Karpas-422 (cell line): ENCODE data around the gene ETV7. TPM values are rescaled to one million over a fixed set of nuclear protein-coding genes. Genes with fewer than 3 reads are reported as not detected.

Source experiments
- DNase-seq: peaks from one replicate; pipeline ENCODE4 v3.0.0-alpha.2; 2015
- H2AFZ ChIP-seq: fragments of 200-600 bp; sonication (generic); 2 replicates; pipeline ENCODE4 v1.6.1; 2014; ENCODE audit warnings: antibody characterized with exemption, low read length, mixed read lengths
- H3K27ac ChIP-seq: fragments of 200-600 bp; sonication (generic); 2 replicates; pipeline ENCODE4 v1.5.1; 2014; ENCODE audit warnings: mild to moderate bottlenecking, low read length, moderate library complexity
- H3K27me3 ChIP-seq: fragments of 200-600 bp; sonication (generic); 2 replicates; pipeline ENCODE4 v1.6.1; 2014; ENCODE audit warnings: low read length, mixed read lengths
- H3K36me3 ChIP-seq: fragments of 200-600 bp; sonication (generic); 2 replicates; pipeline ENCODE4 v1.6.1; 2014; ENCODE audit warnings: low read length, mixed read lengths; ENCODE audit not compliant: insufficient read depth
- H3K4me1 ChIP-seq: fragments of 200-600 bp; sonication (generic); 2 replicates; pipeline ENCODE4 v1.6.1; 2014; ENCODE audit warnings: mild to moderate bottlenecking, low read length, mixed read lengths
- H3K4me2 ChIP-seq: fragments of 200-600 bp; sonication (generic); 2 replicates; pipeline ENCODE4 v1.6.1; 2014; ENCODE audit warnings: low read length, low read depth, mild to moderate bottlenecking; ENCODE audit not compliant: poor library complexity, severe bottlenecking
- H3K4me3 ChIP-seq: fragments of 200-600 bp; sonication (generic); 2 replicates; pipeline ENCODE4 v1.5.1; 2014; ENCODE audit warnings: mild to moderate bottlenecking, antibody characterized with exemption, low read length, mixed read lengths
- H3K79me2 ChIP-seq: fragments of 200-600 bp; sonication (generic); 2 replicates; pipeline ENCODE4 v1.6.1; 2014; ENCODE audit warnings: mild to moderate bottlenecking, low read length, mixed read lengths
- H3K9ac ChIP-seq: fragments of 200-600 bp; sonication (generic); 2 replicates; pipeline ENCODE4 v1.6.0; 2014; ENCODE audit warnings: low read length
- H3K9me2 ChIP-seq: fragments of 200-600 bp; sonication (generic), shearing (Covaris generic); replicated peaks from 2 replicates; pipeline ENCODE4 v1.6.0; 2014; ENCODE audit warnings: mild to moderate bottlenecking, low read length, moderate library complexity; ENCODE audit not compliant: insufficient read depth
- H3K9me3 ChIP-seq: fragments of 300-700, 200-600 bp; sonication (generic); 2 replicates; pipeline ENCODE4 v1.6.1; 2014; ENCODE audit warnings: low read length, mixed read lengths
- H4K20me1 ChIP-seq: fragments of 200-600 bp; sonication (generic); 2 replicates; pipeline ENCODE4 v1.6.1; 2014; ENCODE audit warnings: mild to moderate bottlenecking, antibody characterized with exemption, low read length, low read depth; ENCODE audit not compliant: insufficient read depth
- total RNA-seq: library from RNA; depleted of rRNA; stranded (reverse); fragments of >200 nt; shearing (Covaris generic); gene quantifications from 2 replicates; pipeline ENCODE4 v1.2.3, GENCODE V29; 2014; ENCODE audit warnings: low replicate concordance

Gene ETV7
- total RNA-seq, 1 experiment from 2014 or later = not detected

GRCh38 chr6:36337814-36338213 lies 49.7 kb downstream of the ETV7 start:
- no peak for DNase-seq
- H3K27me3 ChIP-seq = no peaks in the 10 kb centered on the region
- H3K9ac ChIP-seq = no peak overlapping the region
- no peak overlapping the region for H3K27ac ChIP-seq
- peaks cover 22% of the 10 kb centered on the region for H3K4me1 ChIP-seq
- H3K79me2 ChIP-seq = no peaks in the 10 kb centered on the region
- H3K4me3 ChIP-seq = no peak overlapping the region
- no peaks in the 10 kb centered on the region for H3K9me3 ChIP-seq
- H3K36me3 ChIP-seq = no peaks in the 10 kb centered on the region
- H2AFZ ChIP-seq = no peak overlapping the region
- no peaks in the 10 kb centered on the region for H4K20me1 ChIP-seq
- H3K4me2 ChIP-seq = no peak overlapping the region
- H3K9me2 ChIP-seq = no peaks in the 10 kb centered on the region

- Histone ChIP-seq H3K4me2 (no peak within 1 kb of the TSS), H3K9ac (no peak within 1 kb of the TSS)
These were observed 50.7 kb downstream of the ETV7 start, which contains the start of gene BNIP5 for GRCh38 chr6:36336779-36337241. Gene BNIP5, minus strand, starts transcription at chr6:36336888. Its CDS starts 6,198 bp downstream, at chr6:36330690.

GRCh38 chr6:36336208-36336710 lies 51.2 kb downstream of the ETV7 start:
- no peaks in the 10 kb centered on the region for H3K9me2 ChIP-seq
- no peaks in the 10 kb centered on the region for H3K79me2 ChIP-seq
- no peak overlapping the region for H3K4me2 ChIP-seq
- H3K36me3 ChIP-seq = no peaks in the 10 kb centered on the region
- no peaks in the 10 kb centered on the region for H3K9me3 ChIP-seq
- no peak overlapping the region for H3K4me3 ChIP-seq
- no peak overlapping the region for H3K9ac ChIP-seq
- H3K27me3 ChIP-seq = no peaks in the 10 kb centered on the region
- H3K4me1 ChIP-seq = peaks cover 21% of the 10 kb centered on the region
- no peak overlapping the region for H2AFZ ChIP-seq
- H3K27ac ChIP-seq = no peak overlapping the region
- no peak for DNase-seq
- no peaks in the 10 kb centered on the region for H4K20me1 ChIP-seq

More at GRCh38 chr6:36336779-36337241, 50.7 kb downstream of the ETV7 start, which contains the start of gene BNIP5:
- Histone ChIP-seq H3K4me1 (peaks cover 21% of the 10 kb centered on the region), H2AFZ (no peak within 1 kb of the TSS), H3K79me2 (no peaks in the 10 kb centered on the region), H3K9me2 (no peaks in the 10 kb centered on the region), H3K27me3 (no peaks in the 10 kb centered on the region), H3K9me3 (no peaks in the 10 kb centered on the region), H3K27ac (no peak within 1 kb of the TSS), H3K36me3 (no peaks in the 10 kb centered on the region), H4K20me1 (no peaks in the 10 kb centered on the region), H3K4me3 (no peak within 1 kb of the TSS)
- no peak for DNase-seq

- no peak overlapping the region for H3K4me3 ChIP-seq
- no peak overlapping the region for H2AFZ ChIP-seq
- no peaks in the 10 kb centered on the region for H3K79me2 ChIP-seq
- H3K27ac ChIP-seq = no peak overlapping the region
- no peaks in the 10 kb centered on the region for H3K27me3 ChIP-seq
- no peak for DNase-seq
- no peaks in the 10 kb centered on the region for H4K20me1 ChIP-seq
- no peak overlapping the region for H3K9ac ChIP-seq
- H3K36me3 ChIP-seq = no peaks in the 10 kb centered on the region
- peaks cover 17% of the 10 kb centered on the region for H3K4me1 ChIP-seq
- no peaks in the 10 kb centered on the region for H3K9me3 ChIP-seq
- no peak overlapping the region for H3K4me2 ChIP-seq
- no peaks in the 10 kb centered on the region for H3K9me2 ChIP-seq
These were observed 51.8 kb downstream of the ETV7 start for GRCh38 chr6:36335465-36336207.

- DNase-seq = no peak
- Histone ChIP-seq H3K9me3 (no peaks in the 10 kb centered on the region), H3K4me3 (no peak overlapping the region), H3K4me1 (peaks cover 13% of the 10 kb centered on the region), H3K27ac (no peak overlapping the region), H3K9me2 (no peaks in the 10 kb centered on the region), H3K36me3 (no peaks in the 10 kb centered on the region), H3K79me2 (no peaks in the 10 kb centered on the region), H3K9ac (no peak overlapping the region), H3K4me2 (no peak overlapping the region), H3K27me3 (no peaks in the 10 kb centered on the region), H4K20me1 (no peaks in the 10 kb centered on the region), H2AFZ (no peak overlapping the region)
These were observed 52.5 kb downstream of the ETV7 start for GRCh38 chr6:36334832-36335459.

- no peaks in the 10 kb centered on the region for H3K9me2 ChIP-seq
- no peaks in the 10 kb centered on the region for H3K27me3 ChIP-seq
- H2AFZ ChIP-seq = no peak overlapping the region
- no peak overlapping the region for H3K4me3 ChIP-seq
- DNase-seq = no peak
- no peaks in the 10 kb centered on the region for H3K36me3 ChIP-seq
- no peaks in the 10 kb centered on the region for H3K9me3 ChIP-seq
- no peaks in the 10 kb centered on the region for H3K79me2 ChIP-seq
- no peak overlapping the region for H3K4me2 ChIP-seq
- no peak overlapping the region for H3K27ac ChIP-seq
- H3K4me1 ChIP-seq = peaks cover 7% of the 10 kb centered on the region
- H4K20me1 ChIP-seq = no peaks in the 10 kb centered on the region
- no peak overlapping the region for H3K9ac ChIP-seq
These were observed 53.3 kb downstream of the ETV7 start for GRCh38 chr6:36333931-36334725.

- Histone ChIP-seq H3K9me3 (no peaks in the 10 kb centered on the region), H3K9ac (no peak overlapping the region), H4K20me1 (no peaks in the 10 kb centered on the region), H3K4me3 (no peak overlapping the region), H2AFZ (no peak overlapping the region), H3K27me3 (no peaks in the 10 kb centered on the region), H3K79me2 (no peaks in the 10 kb centered on the region), H3K27ac (no peak overlapping the region), H3K4me2 (no peak overlapping the region), H3K36me3 (no peaks in the 10 kb centered on the region), H3K4me1 (peaks cover 4% of the 10 kb centered on the region; the same call in 1 of the 2 replicates), H3K9me2 (no peaks in the 10 kb centered on the region)
- DNase-seq = no peak
These were observed 54.1 kb downstream of the ETV7 start for GRCh38 chr6:36333171-36333895.
